Measurements from ENCODE around the gene GLIS1. TPM values are rescaled to one million over a fixed set of nuclear protein-coding genes. Genes with fewer than 3 reads are reported as not detected.

GLIS1 gene
- polyA plus RNA-seq, 1 donor (not counting 4 experiments of a cell fraction or from before 2014, with no cell fraction given), result not detected

DNA sequence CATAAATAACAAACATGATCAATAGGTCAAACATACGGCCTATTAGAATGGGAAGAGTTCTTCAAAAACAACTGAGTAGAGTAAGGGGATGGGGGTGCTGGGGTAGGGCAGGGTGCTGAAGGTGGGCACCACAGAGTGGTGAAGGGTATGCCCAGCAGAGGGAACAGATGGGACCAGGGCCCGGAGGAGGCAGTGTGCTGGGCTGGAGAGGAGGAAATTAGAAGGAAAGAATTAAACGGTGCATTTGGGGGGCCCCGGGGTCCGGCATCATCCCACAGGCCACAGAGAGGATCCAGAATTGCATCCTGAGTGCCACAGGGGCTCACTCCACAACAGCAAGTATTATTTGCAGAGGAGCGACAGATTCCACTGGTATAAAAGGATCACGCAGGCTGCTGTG is 94.5 kb downstream of the GLIS1 start:
- TF ChIP-seq, protein P1, sequence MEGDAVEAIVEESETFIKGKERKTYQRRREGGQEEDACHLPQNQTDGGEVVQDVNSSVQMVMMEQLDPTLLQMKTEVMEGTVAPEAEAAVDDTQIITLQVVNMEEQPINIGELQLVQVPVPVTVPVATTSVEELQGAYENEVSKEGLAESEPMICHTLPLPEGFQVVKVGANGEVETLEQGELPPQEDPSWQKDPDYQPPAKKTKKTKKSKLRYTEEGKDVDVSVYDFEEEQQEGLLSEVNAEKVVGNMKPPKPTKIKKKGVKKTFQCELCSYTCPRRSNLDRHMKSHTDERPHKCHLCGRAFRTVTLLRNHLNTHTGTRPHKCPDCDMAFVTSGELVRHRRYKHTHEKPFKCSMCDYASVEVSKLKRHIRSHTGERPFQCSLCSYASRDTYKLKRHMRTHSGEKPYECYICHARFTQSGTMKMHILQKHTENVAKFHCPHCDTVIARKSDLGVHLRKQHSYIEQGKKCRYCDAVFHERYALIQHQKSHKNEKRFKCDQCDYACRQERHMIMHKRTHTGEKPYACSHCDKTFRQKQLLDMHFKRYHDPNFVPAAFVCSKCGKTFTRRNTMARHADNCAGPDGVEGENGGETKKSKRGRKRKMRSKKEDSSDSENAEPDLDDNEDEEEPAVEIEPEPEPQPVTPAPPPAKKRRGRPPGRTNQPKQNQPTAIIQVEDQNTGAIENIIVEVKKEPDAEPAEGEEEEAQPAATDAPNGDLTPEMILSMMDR (optimal IDR thresholded peaks at IDR 0.05 in 1 of 3, IDR thresholded peaks at IDR 0.05 in 1 of 3, conservative IDR thresholded peaks at IDR 0.05 in 1 of 3; ENCODE audit: extremely low read depth in 1 of 3, insufficient read depth in 2 of 3, low read length in 3 of 3), result no peak
- no peak for TF ChIP-seq EZH2 (IDR thresholded peaks at IDR 0.05; ENCODE audit: low read length)
- Histone ChIP-seq H2AFZ (ENCODE audit: control insufficient read depth, low read length) (no peak overlapping the region), H3K4me1 (ENCODE audit: control insufficient read depth, extremely low read depth, insufficient read depth, low read length) (peaks cover 3% of the 10 kb centered on the region), H4K20me1 (ENCODE audit: control insufficient read depth, extremely low read depth, insufficient read depth, low read length) (no peaks in the 10 kb centered on the region), H3K9me3 (ENCODE audit: control insufficient read depth, low read depth, low read length) (no peaks in the 10 kb centered on the region), H3K4me2 (ENCODE audit: control insufficient read depth, extremely low read depth, insufficient read depth, low read depth, low read length) (no peak overlapping the region), H3K79me2 (ENCODE audit: control insufficient read depth, insufficient read depth, low read length) (no peaks in the 10 kb centered on the region), H3K27ac (ENCODE audit: control insufficient read depth, insufficient read depth, low read length) (no peak overlapping the region), H3K9ac (ENCODE audit: control insufficient read depth, extremely low read depth, insufficient read depth, low read length) (no peak overlapping the region), H3K4me3 (ENCODE audit: control insufficient read depth in 2 of 3, extremely low read depth in 1 of 3, insufficient read depth in 2 of 3, low read depth in 1 of 3, low read length in 3 of 3) (no peak overlapping the region), H3K27me3 (ENCODE audit: control insufficient read depth, extremely low read depth, insufficient read depth, low read length) (peaks cover 14% of the 10 kb centered on the region), H3K36me3 (ENCODE audit: control insufficient read depth in 2 of 2, extremely low read depth in 1 of 2, insufficient read depth in 2 of 2, low read length in 2 of 2) (no peaks in the 10 kb centered on the region), H3K9me1 (ENCODE audit: control insufficient read depth, extremely low read depth, insufficient read depth, low read length) (no peaks in the 10 kb centered on the region)
- DNase-seq (ENCODE audit: low read depth, low spot score) (no peak), FAIRE-seq (no peak)
- dilution Hi-C loops (cut with MboI; ENCODE audit: extremely low pct_ligation_motif_present, low sequenced_read_pairs), result no loop called here

DNA sequence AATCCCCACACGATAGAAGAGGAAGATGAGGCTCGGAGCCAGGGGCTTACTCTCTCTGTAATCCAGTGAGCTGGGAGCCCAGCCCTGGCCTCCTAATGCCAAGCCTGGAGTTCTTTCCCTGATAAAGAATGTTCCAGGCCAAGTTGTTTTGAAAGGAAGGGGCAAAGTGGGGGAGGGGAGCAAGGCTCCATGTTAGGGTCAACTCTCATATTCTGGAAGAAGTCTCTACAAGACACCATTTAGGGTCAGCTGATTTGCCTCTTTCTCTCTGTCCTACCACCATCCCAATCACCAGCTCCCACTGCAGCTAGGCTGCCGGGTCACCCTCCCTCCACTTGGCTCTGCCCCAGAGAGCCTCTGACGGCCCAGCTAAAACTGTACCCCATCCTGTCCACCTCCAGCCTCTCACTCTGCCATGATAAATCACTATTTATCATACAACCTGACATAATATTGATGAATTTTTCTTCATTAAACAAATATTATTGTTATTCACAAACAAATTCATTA is 95.0 kb downstream of the GLIS1 start:
- Histone ChIP-seq H3K27ac (ENCODE audit: control insufficient read depth, insufficient read depth, low read length) (no peak overlapping the region), H3K9ac (ENCODE audit: control insufficient read depth, extremely low read depth, insufficient read depth, low read length) (no peak overlapping the region), H3K79me2 (ENCODE audit: control insufficient read depth, insufficient read depth, low read length) (no peaks in the 10 kb centered on the region), H3K9me3 (ENCODE audit: control insufficient read depth, low read depth, low read length) (no peaks in the 10 kb centered on the region), H3K27me3 (ENCODE audit: control insufficient read depth, extremely low read depth, insufficient read depth, low read length) (peaks cover 14% of the 10 kb centered on the region), H3K4me1 (ENCODE audit: control insufficient read depth, extremely low read depth, insufficient read depth, low read length) (peaks cover 5% of the 10 kb centered on the region), H3K4me3 (ENCODE audit: control insufficient read depth in 2 of 3, extremely low read depth in 1 of 3, insufficient read depth in 2 of 3, low read depth in 1 of 3, low read length in 3 of 3) (no peak overlapping the region), H3K9me1 (ENCODE audit: control insufficient read depth, extremely low read depth, insufficient read depth, low read length) (no peaks in the 10 kb centered on the region), H3K36me3 (ENCODE audit: control insufficient read depth in 2 of 2, extremely low read depth in 1 of 2, insufficient read depth in 2 of 2, low read length in 2 of 2) (no peaks in the 10 kb centered on the region), H3K4me2 (ENCODE audit: control insufficient read depth, extremely low read depth, insufficient read depth, low read depth, low read length) (no peak overlapping the region), H4K20me1 (ENCODE audit: control insufficient read depth, extremely low read depth, insufficient read depth, low read length) (no peaks in the 10 kb centered on the region), H2AFZ (ENCODE audit: control insufficient read depth, low read length) (no peak overlapping the region)
- FAIRE-seq (no peak), DNase-seq (ENCODE audit: low read depth, low spot score) (no peak)
- TF ChIP-seq EZH2 (IDR thresholded peaks at IDR 0.05; ENCODE audit: low read length), result no peak
- TF ChIP-seq, protein P1 (optimal IDR thresholded peaks at IDR 0.05 in 1 of 3, IDR thresholded peaks at IDR 0.05 in 1 of 3, conservative IDR thresholded peaks at IDR 0.05 in 1 of 3; ENCODE audit: extremely low read depth in 1 of 3, insufficient read depth in 2 of 3, low read length in 3 of 3), result no peak
- dilution Hi-C loops (cut with MboI; ENCODE audit: extremely low pct_ligation_motif_present, low sequenced_read_pairs), result no loop called here

Measured in keratinocyte (primary cell).